Activated CD8-positive, alpha-beta T cell treated with anti-CD3 and anti-CD28 coated beads, Interleukin-2, amount 10 ng/mL, durations not matched to agents 7 days and 5 days (primary cell): Measurements from ENCODE around the gene RIC8B. TPM values are rescaled to one million over a fixed set of nuclear protein-coding genes. Genes with fewer than 3 reads are reported as not detected.

Experiments
- ATAC-seq: fragments of 150-1000 bp; cut with Tn5 transposase; one replicate; pipeline ENCODE4 v1.10.0; 2021; ENCODE audit warnings: moderate library complexity
- CTCF ChIA-PET: fragments of 350-600 bp; sonication (Branson Sonifier 250); formaldehyde crosslinking; loops from one replicate; lab custom pipeline; 2021; ENCODE audit warnings: antibody characterized with exemption; lab: Charles Lee
- POLR2A ChIA-PET: fragments of 350-600 bp; sonication (Branson Sonifier 250); formaldehyde crosslinking; loops from one replicate; lab custom pipeline; 2021; ENCODE audit warnings: antibody characterized with exemption; lab: Charles Lee
- DNase-seq: peaks from one replicate; pipeline ENCODE4 v3.0.0-alpha.2; 2020
- H3K27ac Mint-ChIP-seq: one replicate; pipeline ENCODE4 v1.8.0; 2021; ENCODE audit warnings: mild to moderate bottlenecking, mixed read lengths
- H3K27me3 Mint-ChIP-seq: one replicate; pipeline ENCODE4 v1.8.0; 2021; ENCODE audit warnings: low read depth, mixed read lengths
- H3K36me3 Mint-ChIP-seq: one replicate; pipeline ENCODE4 v1.8.0; 2021; ENCODE audit warnings: low read depth, mixed read lengths
- H3K4me1 Mint-ChIP-seq: one replicate; pipeline ENCODE4 v1.8.0; 2021; ENCODE audit warnings: low read depth, mixed read lengths
- H3K4me3 Mint-ChIP-seq: one replicate; pipeline ENCODE4 v1.8.0; 2021; ENCODE audit warnings: mild to moderate bottlenecking, mixed read lengths
- H3K9me3 Mint-ChIP-seq: one replicate; pipeline ENCODE4 v1.8.0; 2022; ENCODE audit warnings: mixed read lengths; ENCODE audit not compliant: insufficient read depth
- total RNA-seq, 2 experiments: library from RNA; stranded (reverse); gene quantifications; one replicate each; pipeline ENCODE4 v1.2.3, GENCODE V29; 2021

The RIC8B gene
- total RNA-seq, 2 experiments from 2014 or later = 15.4 to 18.1 TPM

DNA sequence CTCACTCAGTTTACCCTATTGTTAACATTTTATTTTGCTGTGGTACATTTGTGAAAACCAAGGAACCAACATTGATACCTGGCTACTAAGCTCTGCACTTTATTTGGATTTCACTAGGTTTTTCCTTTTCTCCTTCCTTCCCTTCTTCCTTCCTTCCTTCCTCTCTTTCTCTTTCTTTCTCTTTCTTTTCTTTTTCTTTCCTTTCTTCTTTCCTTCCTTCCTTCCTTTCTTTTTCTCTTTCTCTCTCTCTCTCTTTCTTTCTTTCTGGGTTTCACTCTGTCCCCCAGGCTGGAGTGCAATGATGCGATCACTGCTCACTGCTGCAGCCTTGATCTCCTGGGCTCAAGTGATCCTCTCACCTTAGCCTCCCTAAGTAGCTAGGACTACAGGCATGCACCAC lies 152.2 kb downstream of the RIC8B start:
- CTCF ChIA-PET = no interaction called here
- POLR2A ChIA-PET = interaction anchor here (1.2 kb wide), 1 partner anchor 29 kb away, joined by 3 read pairs; the partner anchor contains the start of gene TMEM263
- Mint-ChIP-seq H3K9me3 (no peaks in the 10 kb centered on the region), H3K27me3 (peaks cover 42% of the 10 kb centered on the region), H3K27ac (no peak overlapping the region), H3K36me3 (no peaks in the 10 kb centered on the region), H3K4me1 (no peaks in the 10 kb centered on the region), H3K4me3 (no peak overlapping the region)
- ATAC-seq (no peak), DNase-seq (no peak)

- no peak for ATAC-seq
- peaks cover 24% of the 10 kb centered on the region for H3K27me3 Mint-ChIP-seq
- no peak for DNase-seq
- no peaks in the 10 kb centered on the region for H3K9me3 Mint-ChIP-seq
- no peak overlapping the region for H3K27ac Mint-ChIP-seq
- no peaks in the 10 kb centered on the region for H3K4me1 Mint-ChIP-seq
- H3K4me3 Mint-ChIP-seq = no peak overlapping the region
- H3K36me3 Mint-ChIP-seq = no peaks in the 10 kb centered on the region
- ChIA-PET POLR2A (no interaction called here), CTCF (no interaction called here)
These were observed 159.8 kb downstream of the RIC8B start for GRCh38 chr12:106934277-106934676.

Other genes starting within 250 kb of the RIC8B start
- not detected for gene RFX4, start 191.7 kb upstream of the RIC8B start, total RNA-seq
- 10 to 100 TPM; 25.8 to 26.7 TPM for gene TMEM263, start 181.2 kb downstream of the RIC8B start, total RNA-seq
- gene MTERF2, start 212.5 kb downstream of the RIC8B start, total RNA-seq = 1 to 10 TPM; 3.8 to 5.0 TPM